Measurements from ENCODE around the gene SKIL.

SKIL gene

GRCh38 chr3:170363471-170363994 is 6.0 kb downstream of the SKIL start:
- H3K27ac ChIP-seq (ENCODE audit: low read depth, low read length) = no peak overlapping the region
- peak overlapping the region; percentile 96 for H3K4me3 ChIP-seq (ENCODE audit: low read length)
- peaks cover 23% of the 10 kb centered on the region for H3K4me1 ChIP-seq (ENCODE audit: insufficient read depth, low read length)
- H3K9me3 ChIP-seq (ENCODE audit: insufficient read depth, low read depth, low read length) = no peaks in the 10 kb centered on the region
- no peak overlapping the region for H3K9ac ChIP-seq (ENCODE audit: low read depth, low read length)
- 94% methylated on average over 11 of the region's 11 CpGs for WGBS
- H3K27me3 ChIP-seq (ENCODE audit: insufficient read depth, low read length) = no peaks in the 10 kb centered on the region
- H3K36me3 ChIP-seq (ENCODE audit: insufficient read depth, low read length) = peaks cover 86% of the 10 kb centered on the region

DNA sequence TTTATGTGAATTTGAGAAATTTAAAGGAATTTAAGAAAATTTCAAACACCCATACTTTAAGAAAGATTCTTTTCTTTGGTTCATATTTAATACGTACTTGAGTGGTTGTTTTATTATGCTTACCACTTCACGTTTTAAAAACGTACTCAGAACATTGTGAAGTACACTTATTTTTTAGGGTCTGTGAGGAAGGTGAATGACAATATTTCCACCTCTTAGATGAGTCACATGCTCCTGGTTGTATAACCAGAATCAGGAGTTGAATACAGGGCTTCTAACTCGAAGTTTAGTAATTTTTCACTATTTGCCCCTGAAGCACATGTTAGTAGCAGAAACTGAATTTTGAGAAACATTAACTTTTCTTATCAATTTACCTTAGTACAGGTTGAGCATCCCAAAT is 7.5 kb downstream of the SKIL start:
- H3K27me3 ChIP-seq (ENCODE audit: insufficient read depth, low read length) = no peaks in the 10 kb centered on the region
- H3K9me3 ChIP-seq (ENCODE audit: insufficient read depth, low read depth, low read length) = no peaks in the 10 kb centered on the region
- H3K9ac ChIP-seq (ENCODE audit: low read depth, low read length) = no peak overlapping the region
- 95% methylated on average over 3 of the region's 4 CpGs for WGBS
- peaks cover 20% of the 10 kb centered on the region for H3K4me1 ChIP-seq (ENCODE audit: insufficient read depth, low read length)
- no peak overlapping the region for H3K27ac ChIP-seq (ENCODE audit: low read depth, low read length)
- peaks cover 92% of the 10 kb centered on the region for H3K36me3 ChIP-seq (ENCODE audit: insufficient read depth, low read length)
- H3K4me3 ChIP-seq (ENCODE audit: low read length) = peak overlapping the region; percentile 96

DNA sequence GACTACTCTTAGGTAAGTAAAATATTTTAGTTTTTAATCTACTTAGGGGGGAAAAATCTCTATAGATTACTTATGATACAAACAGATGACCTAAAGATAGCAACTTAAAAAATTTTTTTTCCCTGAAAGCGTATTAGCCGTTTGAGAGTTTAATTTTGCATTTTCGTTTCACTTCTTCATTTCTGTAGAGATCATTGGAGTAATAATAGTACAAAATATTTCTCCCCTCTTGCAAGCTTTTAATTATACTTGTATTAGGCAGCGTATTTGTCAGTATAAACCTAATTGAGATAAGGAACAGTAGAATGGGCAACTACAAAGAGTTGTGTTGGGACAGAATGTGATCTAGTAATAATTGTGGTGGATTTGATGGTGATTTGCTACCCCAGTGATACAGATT is 10.3 kb downstream of the SKIL start:
- H3K9ac ChIP-seq (ENCODE audit: low read depth, low read length) = no peak overlapping the region
- peaks cover 11% of the 10 kb centered on the region; the same call in 1 of the 2 replicates for H3K4me1 ChIP-seq (ENCODE audit: insufficient read depth, low read length)
- no peaks in the 10 kb centered on the region for H3K27me3 ChIP-seq (ENCODE audit: insufficient read depth, low read length)
- WGBS = 100% methylated on average over 1 of the region's 4 CpGs
- H3K4me3 ChIP-seq (ENCODE audit: low read length) = no peak overlapping the region; the same call in 1 of the 2 replicates
- H3K9me3 ChIP-seq (ENCODE audit: insufficient read depth, low read depth, low read length) = no peaks in the 10 kb centered on the region
- H3K27ac ChIP-seq (ENCODE audit: low read depth, low read length) = no peak overlapping the region
- peaks cover 86% of the 10 kb centered on the region for H3K36me3 ChIP-seq (ENCODE audit: insufficient read depth, low read length)

DNA sequence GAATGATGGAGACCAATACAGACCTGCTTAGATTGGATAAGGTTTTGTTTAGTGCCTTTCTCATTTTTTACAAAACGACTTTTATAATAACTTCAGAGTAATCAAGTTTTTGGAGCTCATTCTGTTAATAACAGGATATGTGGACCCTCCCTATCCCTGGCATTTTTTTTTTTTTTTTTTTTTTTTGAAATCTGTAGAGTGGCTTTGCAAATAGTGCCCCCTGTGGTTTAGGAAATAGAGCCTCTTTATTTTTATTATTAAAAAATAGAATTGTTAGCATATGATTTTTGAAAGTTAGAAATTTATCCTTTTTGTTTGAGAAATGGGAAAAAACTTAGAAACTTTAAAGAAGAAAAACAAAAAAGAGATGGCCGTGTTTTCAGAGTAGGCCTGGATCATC is 11.4 kb downstream of the SKIL start:
- Histone ChIP-seq H3K4me1 (ENCODE audit: insufficient read depth, low read length) (peaks cover 11% of the 10 kb centered on the region; the same call in 1 of the 2 replicates), H3K27me3 (ENCODE audit: insufficient read depth, low read length) (no peaks in the 10 kb centered on the region), H3K4me3 (ENCODE audit: low read length) (no peak overlapping the region), H3K9me3 (ENCODE audit: insufficient read depth, low read depth, low read length) (no peaks in the 10 kb centered on the region), H3K36me3 (ENCODE audit: insufficient read depth, low read length) (peaks cover 85% of the 10 kb centered on the region), H3K9ac (ENCODE audit: low read depth, low read length) (no peak overlapping the region), H3K27ac (ENCODE audit: low read depth, low read length) (no peak overlapping the region)
- WGBS = 92% methylated on average over 1 of the region's 2 CpGs

GRCh38 chr3:170372190-170372879 is 14.8 kb downstream of the SKIL start:
- Histone ChIP-seq H3K36me3 (ENCODE audit: insufficient read depth, low read length) (peaks cover 83% of the 10 kb centered on the region), H3K4me3 (ENCODE audit: low read length) (no peak overlapping the region)

GRCh38 chr3:170383567-170383966 is 26.1 kb downstream of the SKIL start:
- Histone ChIP-seq H3K36me3 (ENCODE audit: insufficient read depth, low read length) (peaks cover 94% of the 10 kb centered on the region), H3K4me3 (ENCODE audit: low read length) (no peak overlapping the region), H3K4me1 (ENCODE audit: insufficient read depth, low read length) (no peaks in the 10 kb centered on the region), H3K9ac (ENCODE audit: low read depth, low read length) (no peak overlapping the region), H3K9me3 (ENCODE audit: insufficient read depth, low read depth, low read length) (no peaks in the 10 kb centered on the region), H3K27ac (ENCODE audit: low read depth, low read length) (peak overlapping the region; percentile 46; the same call in 1 of the 2 replicates), H3K27me3 (ENCODE audit: insufficient read depth, low read length) (no peaks in the 10 kb centered on the region)
- 87% methylated on average over 1 of the region's 1 CpG for WGBS

More at GRCh38 chr3:170372190-170372879, 14.8 kb downstream of the SKIL start:
- H3K27ac ChIP-seq (ENCODE audit: low read depth, low read length) = 0 out of 2 replicates have a peak overlapping the region, but pooled peaks have one; percentile 1
- no peaks in the 10 kb centered on the region for H3K27me3 ChIP-seq (ENCODE audit: insufficient read depth, low read length)
- peaks cover 5% of the 10 kb centered on the region; the same call in 1 of the 2 replicates for H3K4me1 ChIP-seq (ENCODE audit: insufficient read depth, low read length)
- no peak overlapping the region for H3K9ac ChIP-seq (ENCODE audit: low read depth, low read length)
- no peaks in the 10 kb centered on the region for H3K9me3 ChIP-seq (ENCODE audit: insufficient read depth, low read depth, low read length)
- 95% methylated on average over 2 of the region's 2 CpGs for WGBS

DNA sequence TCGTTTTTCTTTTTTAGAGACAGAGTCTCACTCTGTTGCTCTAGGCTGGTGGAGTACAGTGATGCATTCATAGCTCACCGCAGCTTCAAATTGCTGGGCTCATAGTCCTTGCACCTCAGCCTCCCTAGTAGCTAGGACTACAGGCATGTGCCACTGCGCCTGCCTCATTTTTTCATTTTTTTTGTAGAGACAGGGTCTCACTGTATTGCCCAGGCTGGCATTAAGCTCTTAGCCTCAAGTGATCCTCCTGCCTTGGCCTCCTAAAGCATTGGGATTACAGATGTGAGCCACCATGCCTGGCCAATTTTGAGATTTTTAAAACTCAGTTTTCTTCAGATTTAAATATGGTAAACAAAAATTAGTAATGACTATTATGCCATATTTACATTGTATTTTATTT is 29.0 kb downstream of the SKIL start:
- Histone ChIP-seq H3K4me1 (ENCODE audit: insufficient read depth, low read length) (no peaks in the 10 kb centered on the region), H3K27me3 (ENCODE audit: insufficient read depth, low read length) (no peaks in the 10 kb centered on the region), H3K9ac (ENCODE audit: low read depth, low read length) (no peak overlapping the region), H3K4me3 (ENCODE audit: low read length) (no peak overlapping the region), H3K9me3 (ENCODE audit: insufficient read depth, low read depth, low read length) (no peaks in the 10 kb centered on the region), H3K36me3 (ENCODE audit: insufficient read depth, low read length) (peaks cover 91% of the 10 kb centered on the region), H3K27ac (ENCODE audit: low read depth, low read length) (no peak overlapping the region)
- WGBS = 97% methylated on average over 3 of the region's 3 CpGs

GRCh38 chr3:170387950-170388349 is 30.4 kb downstream of the SKIL start:
- H3K9ac ChIP-seq (ENCODE audit: low read depth, low read length) = no peak overlapping the region
- H3K27ac ChIP-seq (ENCODE audit: low read depth, low read length) = no peak overlapping the region
- no peaks in the 10 kb centered on the region for H3K9me3 ChIP-seq (ENCODE audit: insufficient read depth, low read depth, low read length)
- no peaks in the 10 kb centered on the region for H3K27me3 ChIP-seq (ENCODE audit: insufficient read depth, low read length)
- H3K36me3 ChIP-seq (ENCODE audit: insufficient read depth, low read length) = peaks cover 93% of the 10 kb centered on the region
- no peak overlapping the region for H3K4me3 ChIP-seq (ENCODE audit: low read length)
- H3K4me1 ChIP-seq (ENCODE audit: insufficient read depth, low read length) = no peaks in the 10 kb centered on the region

- Histone ChIP-seq H3K4me3 (ENCODE audit: low read length) (no peak overlapping the region), H3K27ac (ENCODE audit: low read depth, low read length) (no peak overlapping the region), H3K9ac (ENCODE audit: low read depth, low read length) (no peak overlapping the region), H3K4me1 (ENCODE audit: insufficient read depth, low read length) (no peaks in the 10 kb centered on the region), H3K36me3 (ENCODE audit: insufficient read depth, low read length) (peaks cover 91% of the 10 kb centered on the region), H3K27me3 (ENCODE audit: insufficient read depth, low read length) (no peaks in the 10 kb centered on the region), H3K9me3 (ENCODE audit: insufficient read depth, low read depth, low read length) (no peaks in the 10 kb centered on the region)
- 98% methylated on average over 4 of the region's 4 CpGs for WGBS
Measured at GRCh38 chr3:170391108-170391507, 33.6 kb downstream of the SKIL start.

GRCh38 chr3:170397685-170398084 is 40.2 kb downstream of the SKIL start:
- no peaks in the 10 kb centered on the region for H3K27me3 ChIP-seq (ENCODE audit: insufficient read depth, low read length)
- WGBS = 96% methylated on average over 6 of the region's 6 CpGs
- H3K36me3 ChIP-seq (ENCODE audit: insufficient read depth, low read length) = peaks cover 42% of the 10 kb centered on the region
- H3K4me1 ChIP-seq (ENCODE audit: insufficient read depth, low read length) = no peaks in the 10 kb centered on the region
- no peak overlapping the region for H3K4me3 ChIP-seq (ENCODE audit: low read length)
- H3K9me3 ChIP-seq (ENCODE audit: insufficient read depth, low read depth, low read length) = no peaks in the 10 kb centered on the region
- H3K9ac ChIP-seq (ENCODE audit: low read depth, low read length) = no peak overlapping the region
- no peak overlapping the region for H3K27ac ChIP-seq (ENCODE audit: low read depth, low read length)

DNA sequence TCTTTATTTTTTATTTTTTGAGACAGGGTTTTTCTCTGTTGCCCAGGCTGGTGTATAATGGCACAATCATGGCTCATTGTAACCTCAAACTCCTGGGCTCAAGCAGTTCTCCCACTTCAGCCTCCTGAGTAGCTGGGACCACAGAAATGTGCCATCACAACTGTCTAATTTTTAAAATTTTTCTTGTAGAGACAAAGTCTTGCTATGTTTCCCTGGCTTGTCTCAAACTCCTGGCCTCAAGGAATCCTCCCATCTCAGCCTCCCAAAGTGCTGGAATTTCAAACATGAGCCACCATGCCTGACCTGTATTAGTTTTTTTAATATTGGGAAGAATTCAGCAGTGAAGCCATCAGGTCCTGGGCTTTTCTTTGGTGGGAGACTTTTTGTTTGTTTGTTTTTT is 47.6 kb downstream of the SKIL start:
- Histone ChIP-seq H3K9ac (ENCODE audit: low read depth, low read length) (no peak overlapping the region), H3K27ac (ENCODE audit: low read depth, low read length) (no peak overlapping the region), H3K9me3 (ENCODE audit: insufficient read depth, low read depth, low read length) (no peaks in the 10 kb centered on the region), H3K4me3 (ENCODE audit: low read length) (no peak overlapping the region), H3K27me3 (ENCODE audit: insufficient read depth, low read length) (no peaks in the 10 kb centered on the region), H3K4me1 (ENCODE audit: insufficient read depth, low read length) (no peaks in the 10 kb centered on the region), H3K36me3 (ENCODE audit: insufficient read depth, low read length) (no peaks in the 10 kb centered on the region)
